GM23338 (cell line): ENCODE measurements around the gene RBFOX1. TPM values are rescaled to one million over a fixed set of nuclear protein-coding genes. Genes with fewer than 3 reads are reported as not detected.

Source experiments
- ATAC-seq: fragments of 200-7000 bp; cut with Tn5 transposase; 3 replicates; pipeline ENCODE4 v1.9.1; 2020
- DNase-seq: peaks from one replicate; pipeline ENCODE4 v3.0.0-alpha.2; 2015; ENCODE audit warnings: low spot score
- H2AFZ ChIP-seq: fragments of 200-600 bp; sonication (generic); 2 replicates; pipeline ENCODE4 v1.8.0; 2016; ENCODE audit warnings: antibody characterized with exemption, mild to moderate bottlenecking, moderate library complexity
- H3F3A ChIP-seq: fragments of 200-600 bp; sonication (generic); replicated peaks from 2 replicates; pipeline ENCODE4 v1.8.0; 2017; ENCODE audit warnings: antibody characterized with exemption, mixed run types, low read depth
- H3K27ac ChIP-seq: fragments of 200-600 bp; sonication (generic); 2 replicates; pipeline ENCODE4 v1.6.1; 2016; ENCODE audit warnings: low read depth
- H3K27me3 ChIP-seq: fragments of 200-600 bp; sonication (generic); 2 replicates; pipeline ENCODE4 v1.8.0; 2016; ENCODE audit warnings: mild to moderate bottlenecking, mixed run types, moderate library complexity; ENCODE audit not compliant: insufficient read depth
- H3K36me3 ChIP-seq: fragments of 200-600 bp; sonication (generic); 2 replicates; pipeline ENCODE4 v1.8.0; 2016; ENCODE audit warnings: mild to moderate bottlenecking; ENCODE audit not compliant: insufficient read depth
- H3K4me1 ChIP-seq: fragments of 200-600 bp; sonication (generic); 2 replicates; pipeline ENCODE4 v1.8.0; 2016; ENCODE audit warnings: mild to moderate bottlenecking, moderate library complexity; ENCODE audit not compliant: insufficient read depth
- H3K4me2 ChIP-seq: fragments of 200-600 bp; sonication (generic); 2 replicates; pipeline ENCODE4 v1.7.1; 2017; ENCODE audit warnings: mixed run types
- H3K4me3 ChIP-seq: fragments of 200-600 bp; sonication (generic); 2 replicates; pipeline ENCODE4 v1.6.1; 2016; ENCODE audit warnings: mixed run types
- H3K79me2 ChIP-seq: fragments of 200-600 bp; sonication (generic); replicated peaks from 2 replicates; pipeline ENCODE4 v1.8.0; 2017; ENCODE audit warnings: mild to moderate bottlenecking; ENCODE audit not compliant: insufficient read depth
- H3K9me2 ChIP-seq: fragments of 200-600 bp; sonication (generic); 2 replicates; pipeline ENCODE4 v1.8.0; 2017; ENCODE audit not compliant: insufficient read depth
- H4K20me1 ChIP-seq: fragments of 200-600 bp; sonication (generic); replicated peaks from 2 replicates; pipeline ENCODE4 v1.8.0; 2017; ENCODE audit warnings: mild to moderate bottlenecking; ENCODE audit not compliant: insufficient read depth
- H3K27ac Mint-ChIP-seq: 2 replicates; pipeline ENCODE4 v1.8.0; 2020; ENCODE audit warnings: inconsistent platforms, mild to moderate bottlenecking, moderate library complexity, mixed read lengths
- H3K27me3 Mint-ChIP-seq: 3 replicates; pipeline ENCODE4 v1.8.0; 2022; ENCODE audit warnings: low read depth, mild to moderate bottlenecking, moderate library complexity, mixed read lengths, inconsistent platforms; ENCODE audit not compliant: insufficient read depth, poor library complexity
- H3K36me3 Mint-ChIP-seq: 3 replicates; pipeline ENCODE4 v1.8.0; 2021; ENCODE audit warnings: low read depth, mild to moderate bottlenecking, inconsistent platforms, moderate library complexity, mixed read lengths
- H3K4me1 Mint-ChIP-seq: 3 replicates; pipeline ENCODE4 v1.8.0; 2020; ENCODE audit warnings: mild to moderate bottlenecking, inconsistent platforms, mixed read lengths
- H3K4me3 Mint-ChIP-seq: 3 replicates; pipeline ENCODE4 v1.8.0; 2021; ENCODE audit warnings: moderate library complexity, mild to moderate bottlenecking, inconsistent platforms, mixed read lengths
- H3K9me3 Mint-ChIP-seq: 3 replicates; pipeline ENCODE4 v1.8.0; 2020; ENCODE audit warnings: moderate library complexity, mild to moderate bottlenecking, inconsistent platforms, mixed read lengths
- EZH2 ChIP-seq: fragments of 200-600 bp; sonication (generic); IDR thresholded peaks from one replicate; pipeline ENCODE4 v1.8.0; 2017; ENCODE audit warnings: antibody characterized with exemption, mild to moderate bottlenecking, low read depth; ENCODE audit not compliant: unreplicated experiment
- JUNB ChIP-seq: IDR thresholded peaks from one replicate; pipeline ENCODE4 v1.6.1; 2016; ENCODE audit warnings: antibody characterized with exemption; ENCODE audit not compliant: unreplicated experiment
- REST ChIP-seq: IDR thresholded peaks from one replicate; pipeline ENCODE4 v1.6.1; 2018; ENCODE audit warnings: antibody characterized with exemption; ENCODE audit not compliant: unreplicated experiment
- STAT1 ChIP-seq: IDR thresholded peaks from one replicate; pipeline ENCODE4 v1.6.1; 2016; ENCODE audit warnings: antibody characterized with exemption; ENCODE audit not compliant: unreplicated experiment
- ZNF114 ChIP-seq: fragments of 250-450 bp; sonication (Bioruptor Pico); IDR thresholded peaks from 2 replicates; pipeline ENCODE4 v1.5.0; 2020; ENCODE audit warnings: mild to moderate bottlenecking, moderate library complexity
- polyA plus RNA-seq: library from polyadenylated mRNA; unstranded; fragments of >200 nt; fragmentation: Nextera tagmentation; extraction: Ambion mirVana; gene quantifications from 2 replicates; pipeline ENCODE4 v1.2.1, GENCODE V29; 2016
- total RNA-seq: library from RNA; depleted of rRNA; stranded (reverse); fragments of >200 nt; shearing (Covaris generic); gene quantifications from 2 replicates; pipeline ENCODE4 v1.2.3, GENCODE V29; 2014
- TF ChIP-seq, protein P1 (sequence below), 2 experiments: fragments of 200-600 bp in 1 of 2; sonication (generic) in 1 of 2; conservative IDR thresholded peaks; 2 replicates each; pipeline versions ENCODE4 v1.5.1 to v1.6.1; 2016 to 2017; ENCODE audit warnings: antibody characterized with exemption in 2 of 2, low read depth in 2 of 2, mild to moderate bottlenecking in 2 of 2, moderate library complexity in 1 of 2
- TF ChIP-seq, protein P2 (sequence below): IDR thresholded peaks from 2 replicates; pipeline ENCODE4 v1.6.1; 2016; ENCODE audit warnings: antibody characterized with exemption

Gene RBFOX1
- total and polyA plus RNA-seq, 2 experiments from 2014 or later = 2.5 to 3.6 TPM

DNA sequence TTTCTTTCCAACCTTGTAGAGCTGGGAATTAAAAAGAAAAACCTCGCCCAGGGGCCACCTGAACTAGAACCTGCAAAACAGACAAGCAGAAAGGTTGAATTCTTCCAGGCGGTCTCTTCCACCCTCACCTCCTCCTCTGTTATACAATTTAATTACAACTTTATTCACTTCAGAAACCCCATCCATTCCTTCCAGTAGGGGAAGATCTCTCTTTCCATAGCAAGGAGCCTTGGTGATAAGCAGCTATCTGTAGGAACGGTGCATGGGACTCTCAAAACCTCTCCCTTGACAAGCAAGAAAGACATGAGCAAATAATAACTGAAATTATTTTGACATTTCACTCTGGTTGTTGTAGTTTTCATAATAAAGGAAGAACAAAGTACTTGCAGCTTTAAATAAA is 176.0 kb downstream of the RBFOX1 start:
- Mint-ChIP-seq H3K4me3 (no peak overlapping the region), H3K36me3 (no peaks in the 10 kb centered on the region), H3K9me3 (peaks cover 4% of the 10 kb centered on the region; the same call in 1 of the 3 replicates), H3K27ac (no peak overlapping the region), H3K4me1 (peaks cover 21% of the 10 kb centered on the region), H3K27me3 (no peaks in the 10 kb centered on the region)
- H3K4me3 ChIP-seq = no peak overlapping the region
- H3K9me2 ChIP-seq = no peaks in the 10 kb centered on the region
- H4K20me1 ChIP-seq = no peaks in the 10 kb centered on the region; the same call in 1 of the 2 replicates
- H3K4me1 ChIP-seq = peaks cover 3% of the 10 kb centered on the region; the same call in 1 of the 2 replicates
- no peak overlapping the region for H2AFZ ChIP-seq
- H3K79me2 ChIP-seq = no peaks in the 10 kb centered on the region
- H3K36me3 ChIP-seq = no peaks in the 10 kb centered on the region
- peak; percentile 54; the same call in 2 of the 3 replicates for ATAC-seq
- no peaks in the 10 kb centered on the region for H3F3A ChIP-seq
- peak; percentile 7 for DNase-seq
- H3K4me2 ChIP-seq = no peak overlapping the region
- no peak overlapping the region for H3K27ac ChIP-seq
- TF ChIP-seq ZNF114 (CRISPR knock-in tag) = no peak
- TF ChIP-seq STAT1 = no peak
- TF ChIP-seq, protein P1, sequence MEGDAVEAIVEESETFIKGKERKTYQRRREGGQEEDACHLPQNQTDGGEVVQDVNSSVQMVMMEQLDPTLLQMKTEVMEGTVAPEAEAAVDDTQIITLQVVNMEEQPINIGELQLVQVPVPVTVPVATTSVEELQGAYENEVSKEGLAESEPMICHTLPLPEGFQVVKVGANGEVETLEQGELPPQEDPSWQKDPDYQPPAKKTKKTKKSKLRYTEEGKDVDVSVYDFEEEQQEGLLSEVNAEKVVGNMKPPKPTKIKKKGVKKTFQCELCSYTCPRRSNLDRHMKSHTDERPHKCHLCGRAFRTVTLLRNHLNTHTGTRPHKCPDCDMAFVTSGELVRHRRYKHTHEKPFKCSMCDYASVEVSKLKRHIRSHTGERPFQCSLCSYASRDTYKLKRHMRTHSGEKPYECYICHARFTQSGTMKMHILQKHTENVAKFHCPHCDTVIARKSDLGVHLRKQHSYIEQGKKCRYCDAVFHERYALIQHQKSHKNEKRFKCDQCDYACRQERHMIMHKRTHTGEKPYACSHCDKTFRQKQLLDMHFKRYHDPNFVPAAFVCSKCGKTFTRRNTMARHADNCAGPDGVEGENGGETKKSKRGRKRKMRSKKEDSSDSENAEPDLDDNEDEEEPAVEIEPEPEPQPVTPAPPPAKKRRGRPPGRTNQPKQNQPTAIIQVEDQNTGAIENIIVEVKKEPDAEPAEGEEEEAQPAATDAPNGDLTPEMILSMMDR (conservative IDR thresholded peaks at IDR 0.05; ENCODE audit: low read depth in 2 of 2) = 0 out of 4 replicates have a peak, but pooled peaks of 1 of the 2 experiments have one; percentile 10
- no peak for TF ChIP-seq JUNB
- no peaks in the 10 kb centered on the region for H3K27me3 ChIP-seq

GRCh38 chr16:7509963-7510601 is 177.4 kb downstream of the RBFOX1 start:
- DNase-seq = peak; percentile 1
- H3K4me2 ChIP-seq = peak overlapping the region; percentile 26; the same call in 1 of the 2 replicates
- no peaks in the 10 kb centered on the region for H3K27me3 Mint-ChIP-seq
- H3K4me3 ChIP-seq = no peak overlapping the region
- H4K20me1 ChIP-seq = no peaks in the 10 kb centered on the region; the same call in 1 of the 2 replicates
- peak overlapping the region; percentile 28; the same call in 1 of the 2 replicates for H2AFZ ChIP-seq
- no peaks in the 10 kb centered on the region for H3K9me2 ChIP-seq
- no peaks in the 10 kb centered on the region for H3K36me3 Mint-ChIP-seq
- H3K27ac Mint-ChIP-seq = peak overlapping the region; percentile 61; the same call in 1 of the 2 replicates
- peaks cover 6% of the 10 kb centered on the region; the same call in 1 of the 3 replicates for H3K9me3 Mint-ChIP-seq
- TF ChIP-seq JUNB (no peak), REST (no peak), EZH2 (no peak)
- TF ChIP-seq, protein P2, sequence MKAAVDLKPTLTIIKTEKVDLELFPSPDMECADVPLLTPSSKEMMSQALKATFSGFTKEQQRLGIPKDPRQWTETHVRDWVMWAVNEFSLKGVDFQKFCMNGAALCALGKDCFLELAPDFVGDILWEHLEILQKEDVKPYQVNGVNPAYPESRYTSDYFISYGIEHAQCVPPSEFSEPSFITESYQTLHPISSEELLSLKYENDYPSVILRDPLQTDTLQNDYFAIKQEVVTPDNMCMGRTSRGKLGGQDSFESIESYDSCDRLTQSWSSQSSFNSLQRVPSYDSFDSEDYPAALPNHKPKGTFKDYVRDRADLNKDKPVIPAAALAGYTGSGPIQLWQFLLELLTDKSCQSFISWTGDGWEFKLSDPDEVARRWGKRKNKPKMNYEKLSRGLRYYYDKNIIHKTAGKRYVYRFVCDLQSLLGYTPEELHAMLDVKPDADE = no peak
- H3F3A ChIP-seq = no peaks in the 10 kb centered on the region
- H3K36me3 ChIP-seq = no peaks in the 10 kb centered on the region
- no peaks in the 10 kb centered on the region for H3K79me2 ChIP-seq
- peak; percentile 65 for ATAC-seq
- H3K27ac ChIP-seq = no peak overlapping the region
- peaks cover 3% of the 10 kb centered on the region; the same call in 1 of the 2 replicates for H3K4me1 ChIP-seq
- H3K4me3 Mint-ChIP-seq = no peak overlapping the region
- H3K4me1 Mint-ChIP-seq = peaks cover 21% of the 10 kb centered on the region
- no peaks in the 10 kb centered on the region for H3K27me3 ChIP-seq
